Fibroblast of skin of back (primary cell): ENCODE results near the gene PIERCE2.
"Not testable (repeated sequence)": the region's sequence is repeated elsewhere in the genome, so short reads cannot be mapped to it uniquely, and the experiment has no call there.

ENCODE experiments used
- DNase-seq: peaks from one replicate; pipeline ENCODE4 v3.0.0-alpha.2; 2013

Gene PIERCE2

GRCh38 chr15:55434989-55435825, 26.9 kb downstream of the PIERCE2 start:
- peak; percentile 56 for DNase-seq

- DNase-seq, result not testable (repeated sequence)
Measured at GRCh38 chr15:55443141-55443540, 34.8 kb downstream of the PIERCE2 start.

DNA sequence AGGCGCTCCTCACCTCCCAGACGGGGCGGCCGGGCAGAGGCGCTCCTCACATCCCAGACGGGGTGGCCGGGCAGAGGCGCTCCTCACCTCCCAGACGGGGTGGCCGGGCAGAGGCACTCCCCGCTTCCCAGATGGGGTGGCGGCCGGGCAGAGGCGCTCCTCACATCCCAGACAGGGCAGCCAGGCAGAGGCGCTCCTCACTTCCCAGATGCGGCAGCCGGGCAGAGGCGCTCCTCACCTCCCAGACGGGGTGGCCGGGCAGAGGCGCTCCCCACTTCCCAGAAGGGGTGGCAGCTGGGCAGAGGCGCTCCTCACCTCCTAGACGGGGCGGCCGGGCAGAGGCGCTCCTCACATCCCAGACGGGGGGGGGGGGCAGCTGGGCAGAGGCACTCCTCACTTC, 37.6 kb downstream of the PIERCE2 start:
- DNase-seq, result not testable (repeated sequence)

DNA sequence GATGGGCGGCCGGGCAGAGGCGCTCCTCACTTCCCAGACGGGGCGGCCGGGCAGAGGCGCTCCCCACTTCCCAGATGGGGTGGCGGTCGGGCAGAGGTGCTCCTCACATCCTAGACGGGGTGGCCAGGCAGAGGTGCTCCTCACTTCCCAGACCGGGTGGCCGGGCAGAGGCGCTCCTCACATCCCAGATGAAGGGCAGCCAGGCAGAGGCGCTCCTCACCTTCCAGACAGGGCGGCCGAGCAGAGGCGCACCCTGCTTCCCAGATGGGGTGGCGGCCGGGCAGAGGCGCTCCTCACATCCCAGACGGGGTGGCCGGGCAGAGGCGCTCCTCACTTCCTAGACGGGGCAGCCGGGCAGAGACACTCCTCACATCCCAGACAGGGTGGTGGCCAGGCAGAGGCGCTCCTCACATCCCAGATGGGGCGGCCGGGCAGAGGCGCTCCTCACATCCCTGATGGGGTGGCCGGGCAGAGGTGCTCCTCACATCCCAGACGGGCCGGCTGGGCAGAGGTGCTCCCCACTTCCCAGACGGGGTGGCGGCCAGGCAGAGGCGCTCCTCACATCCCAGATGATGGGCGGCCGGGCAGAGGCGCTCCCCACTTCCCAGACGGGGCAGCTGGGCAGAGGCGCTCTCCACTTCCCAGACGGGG, 38.2 kb downstream of the PIERCE2 start:
- DNase-seq, result not testable (repeated sequence)

DNA sequence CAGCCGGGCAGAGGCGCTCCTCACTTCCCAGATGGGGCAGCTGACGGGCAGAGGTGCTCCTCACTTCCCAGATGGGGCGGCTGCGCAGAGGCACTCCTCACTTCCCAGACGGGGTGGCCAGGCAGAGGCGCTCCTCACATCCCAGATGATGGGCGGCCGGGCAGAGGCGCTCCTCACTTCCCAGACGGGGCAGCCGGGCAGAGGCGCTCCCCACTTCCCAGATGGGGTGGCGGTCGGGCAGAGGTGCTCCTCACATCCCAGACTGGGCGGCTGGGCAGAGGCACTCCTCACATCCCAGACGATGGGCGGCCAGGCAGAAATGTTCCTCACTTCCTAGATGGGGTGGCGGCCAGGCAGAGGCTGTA, 38.7 kb downstream of the PIERCE2 start:
- not testable (repeated sequence) for DNase-seq

DNA sequence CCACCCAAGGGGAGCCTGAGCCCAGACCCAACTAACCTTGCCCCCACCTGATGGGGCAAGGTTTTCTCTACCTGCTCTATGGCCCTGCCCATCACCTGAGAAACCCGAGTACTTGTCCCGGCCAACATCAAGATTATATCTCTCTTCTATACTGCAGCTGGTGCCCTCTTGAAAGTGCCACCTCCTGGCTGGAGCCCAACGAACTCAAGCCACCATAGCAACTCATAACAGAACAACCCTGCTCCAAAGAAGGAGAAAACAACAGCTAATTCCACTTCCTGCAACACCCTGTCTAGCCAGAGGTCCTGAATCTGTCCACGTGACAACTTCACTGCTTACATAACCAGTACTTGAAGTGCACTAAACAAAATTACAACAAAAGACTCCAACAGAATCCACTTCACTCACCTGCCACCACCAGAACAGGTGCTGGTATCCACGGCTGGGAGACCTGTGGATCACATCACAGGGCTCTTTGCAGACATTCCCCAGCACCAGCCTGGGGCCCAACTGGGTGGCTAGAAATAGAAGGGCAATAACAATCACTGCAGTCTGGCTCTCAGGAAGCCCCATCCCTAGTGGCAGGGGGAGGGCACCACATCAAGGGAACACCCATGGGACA, 49.2 kb downstream of the PIERCE2 start:
- DNase-seq, result no peak

DNA sequence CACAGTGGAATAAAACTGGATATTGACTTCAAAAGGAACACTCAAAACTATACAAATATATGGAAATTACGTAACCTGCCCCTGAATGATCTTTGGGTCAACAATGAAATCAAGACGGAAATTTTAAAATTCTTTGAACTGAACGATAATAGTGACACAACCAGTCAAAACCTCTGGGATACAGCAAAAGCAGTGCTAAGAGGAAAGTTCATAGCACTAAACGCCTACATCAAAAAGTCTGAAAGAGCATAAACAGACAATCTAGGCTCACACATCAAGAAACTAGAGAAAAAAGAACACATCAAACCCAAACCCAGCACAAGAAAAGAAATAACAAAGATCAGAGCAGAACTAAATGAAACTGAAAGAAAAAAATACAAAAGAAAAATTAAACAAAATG, 53.2 kb downstream of the PIERCE2 start:
- no peak for DNase-seq

GRCh38 chr15:55468321-55468720, 60.0 kb downstream of the PIERCE2 start:
- DNase-seq, result no peak
